Fibroblast of lung (primary cell): ENCODE results near the gene KIRREL3. TPM values are rescaled to one million over a fixed set of nuclear protein-coding genes. Genes with fewer than 3 reads are reported as not detected.

Source experiments
- DNase-seq, 2 donors: peaks; one replicate each; pipeline versions ENCODE4 v3.0.0 to v3.0.0-alpha.2; 2010; ENCODE audit warnings: low read depth in 2 of 2
- H2AFZ ChIP-seq: 2 replicates; pipeline ENCODE4 v1.5.1; 2012; ENCODE audit warnings: low read length, control low read depth, inconsistent platforms
- H3K27ac ChIP-seq: 2 replicates; pipeline ENCODE4 v1.5.1; 2011; ENCODE audit warnings: low read length, control low read depth; ENCODE audit not compliant: insufficient read depth
- H3K27me3 ChIP-seq: 2 replicates; pipeline ENCODE4 v1.5.1; 2011; ENCODE audit warnings: mild to moderate bottlenecking, low read length; ENCODE audit not compliant: control insufficient read depth, insufficient read depth
- H3K36me3 ChIP-seq: 2 replicates; pipeline ENCODE4 v1.5.1; 2011; ENCODE audit warnings: low read length; ENCODE audit not compliant: control insufficient read depth, insufficient read depth
- H3K4me1 ChIP-seq: 2 replicates; pipeline ENCODE4 v1.5.1; 2011; ENCODE audit warnings: low read length; ENCODE audit not compliant: control insufficient read depth, insufficient read depth; ENCODE audit errors: extremely low read depth
- H3K4me2 ChIP-seq: 2 replicates; pipeline ENCODE4 v1.5.1; 2011; ENCODE audit warnings: low read length, control low read depth; ENCODE audit not compliant: insufficient read depth; ENCODE audit errors: extremely low read depth
- H3K4me3 ChIP-seq, 4 experiments: fragments of 200-600 bp in 1 of 4; sonication (generic) in 1 of 4; replicated peaks in 1 of 4; 2 replicates each; pipeline ENCODE4 v1.5.1; 2011 to 2016; ENCODE audit warnings: low read length in 4 of 4, low read depth in 3 of 4, mild to moderate bottlenecking in 3 of 4, control low read depth in 2 of 4, inconsistent platforms in 1 of 4, mixed read lengths in 1 of 4; ENCODE audit not compliant: insufficient read depth in 1 of 4; ENCODE audit errors: control extremely low read depth in 1 of 4
- H3K79me2 ChIP-seq: 2 replicates; pipeline ENCODE4 v1.5.1; 2012; ENCODE audit warnings: mild to moderate bottlenecking, low read length, inconsistent platforms; ENCODE audit not compliant: control insufficient read depth, insufficient read depth
- H3K9ac ChIP-seq: 2 replicates; pipeline ENCODE4 v1.5.1; 2011; ENCODE audit warnings: mild to moderate bottlenecking, low read length, control low read depth; ENCODE audit not compliant: insufficient read depth
- H3K9me3 ChIP-seq: 2 replicates; pipeline ENCODE4 v1.5.1; 2012; ENCODE audit warnings: low read depth, low read length; ENCODE audit not compliant: control insufficient read depth, insufficient read depth
- H4K20me1 ChIP-seq: 2 replicates; pipeline ENCODE4 v1.5.1; 2011; ENCODE audit warnings: low read length; ENCODE audit not compliant: control insufficient read depth, insufficient read depth; ENCODE audit errors: extremely low read depth
- EZH2 ChIP-seq: IDR thresholded peaks from 2 replicates; pipeline ENCODE4 v1.5.1; 2012; ENCODE audit warnings: low read length, control low read depth, mild to moderate bottlenecking; ENCODE audit errors: missing control alignments
- polyA plus RNA-seq, 2 donors: library from polyadenylated mRNA; depleted of rRNA in 1 of 2; stranded (reverse) in 1 of 2; unstranded in 1 of 2; fragments of >200 nt; gene quantifications; 2 replicates each; pipeline ENCODE4 v1.2.1, GENCODE V29; 2011 to 2012; ENCODE audit warnings: missing spikeins in 1 of 2
- total RNA-seq: library from RNA; depleted of rRNA; stranded (reverse); fragments of >200 nt; gene quantifications from 2 replicates; pipeline ENCODE4 v1.2.1, GENCODE V29; 2014
- TF ChIP-seq, protein P1 (sequence below), 2 donors: IDR thresholded peaks in 1 of 2; conservative IDR thresholded peaks in 1 of 2; 1 replicate in 1 of 2; 2 replicates in 1 of 2; pipeline ENCODE4 v1.5.1; 2011 to 2012; ENCODE audit warnings: low read length in 2 of 2, control low read depth in 1 of 2, inconsistent platforms in 1 of 2, low read depth in 1 of 2, mild to moderate bottlenecking in 1 of 2

KIRREL3 gene
- total and polyA plus RNA-seq, 2 donors (not counting 1 experiment from before 2014, with no cell fraction given): 2.8 to 6.1 TPM

DNA sequence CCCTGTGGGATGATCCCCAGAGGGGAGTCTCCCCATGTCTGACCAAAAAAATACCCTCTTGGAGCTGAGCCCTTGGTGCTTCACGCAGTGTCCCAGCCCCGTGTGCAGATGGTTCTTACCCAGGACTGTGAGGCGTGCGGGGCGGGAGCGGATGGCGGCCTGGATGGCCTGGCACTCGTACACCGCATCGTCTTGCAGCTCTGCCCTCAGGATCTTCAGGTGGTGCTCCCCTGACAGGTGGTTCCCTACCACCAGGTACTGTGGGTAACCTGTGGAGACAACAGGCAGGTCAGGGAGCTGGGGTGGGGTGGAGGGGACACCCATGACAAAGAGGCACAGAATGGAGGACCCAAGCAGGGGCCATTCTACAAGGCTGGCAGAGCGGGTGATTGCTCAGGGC, 479.4 kb downstream of the KIRREL3 start:
- no peaks in the 10 kb centered on the region for H3K4me1 ChIP-seq
- H3K27ac ChIP-seq: no peak overlapping the region
- H3K9ac ChIP-seq: no peak overlapping the region
- no peak overlapping the region for H3K4me2 ChIP-seq
- H3K9me3 ChIP-seq: no peaks in the 10 kb centered on the region
- no peaks in the 10 kb centered on the region for H3K27me3 ChIP-seq
- no peaks in the 10 kb centered on the region for H3K79me2 ChIP-seq
- no peak overlapping the region for H2AFZ ChIP-seq
- H3K36me3 ChIP-seq: no peaks in the 10 kb centered on the region
- H3K4me3 ChIP-seq: no peak overlapping the region
- TF ChIP-seq, protein P1, sequence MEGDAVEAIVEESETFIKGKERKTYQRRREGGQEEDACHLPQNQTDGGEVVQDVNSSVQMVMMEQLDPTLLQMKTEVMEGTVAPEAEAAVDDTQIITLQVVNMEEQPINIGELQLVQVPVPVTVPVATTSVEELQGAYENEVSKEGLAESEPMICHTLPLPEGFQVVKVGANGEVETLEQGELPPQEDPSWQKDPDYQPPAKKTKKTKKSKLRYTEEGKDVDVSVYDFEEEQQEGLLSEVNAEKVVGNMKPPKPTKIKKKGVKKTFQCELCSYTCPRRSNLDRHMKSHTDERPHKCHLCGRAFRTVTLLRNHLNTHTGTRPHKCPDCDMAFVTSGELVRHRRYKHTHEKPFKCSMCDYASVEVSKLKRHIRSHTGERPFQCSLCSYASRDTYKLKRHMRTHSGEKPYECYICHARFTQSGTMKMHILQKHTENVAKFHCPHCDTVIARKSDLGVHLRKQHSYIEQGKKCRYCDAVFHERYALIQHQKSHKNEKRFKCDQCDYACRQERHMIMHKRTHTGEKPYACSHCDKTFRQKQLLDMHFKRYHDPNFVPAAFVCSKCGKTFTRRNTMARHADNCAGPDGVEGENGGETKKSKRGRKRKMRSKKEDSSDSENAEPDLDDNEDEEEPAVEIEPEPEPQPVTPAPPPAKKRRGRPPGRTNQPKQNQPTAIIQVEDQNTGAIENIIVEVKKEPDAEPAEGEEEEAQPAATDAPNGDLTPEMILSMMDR (conservative IDR thresholded peaks at IDR 0.05 in 1 of 2, IDR thresholded peaks at IDR 0.05 in 1 of 2; ENCODE audit: low read depth in 1 of 2, low read length in 2 of 2): no peak
- no peak for TF ChIP-seq EZH2
- no peak for DNase-seq
- H4K20me1 ChIP-seq: no peaks in the 10 kb centered on the region

DNA sequence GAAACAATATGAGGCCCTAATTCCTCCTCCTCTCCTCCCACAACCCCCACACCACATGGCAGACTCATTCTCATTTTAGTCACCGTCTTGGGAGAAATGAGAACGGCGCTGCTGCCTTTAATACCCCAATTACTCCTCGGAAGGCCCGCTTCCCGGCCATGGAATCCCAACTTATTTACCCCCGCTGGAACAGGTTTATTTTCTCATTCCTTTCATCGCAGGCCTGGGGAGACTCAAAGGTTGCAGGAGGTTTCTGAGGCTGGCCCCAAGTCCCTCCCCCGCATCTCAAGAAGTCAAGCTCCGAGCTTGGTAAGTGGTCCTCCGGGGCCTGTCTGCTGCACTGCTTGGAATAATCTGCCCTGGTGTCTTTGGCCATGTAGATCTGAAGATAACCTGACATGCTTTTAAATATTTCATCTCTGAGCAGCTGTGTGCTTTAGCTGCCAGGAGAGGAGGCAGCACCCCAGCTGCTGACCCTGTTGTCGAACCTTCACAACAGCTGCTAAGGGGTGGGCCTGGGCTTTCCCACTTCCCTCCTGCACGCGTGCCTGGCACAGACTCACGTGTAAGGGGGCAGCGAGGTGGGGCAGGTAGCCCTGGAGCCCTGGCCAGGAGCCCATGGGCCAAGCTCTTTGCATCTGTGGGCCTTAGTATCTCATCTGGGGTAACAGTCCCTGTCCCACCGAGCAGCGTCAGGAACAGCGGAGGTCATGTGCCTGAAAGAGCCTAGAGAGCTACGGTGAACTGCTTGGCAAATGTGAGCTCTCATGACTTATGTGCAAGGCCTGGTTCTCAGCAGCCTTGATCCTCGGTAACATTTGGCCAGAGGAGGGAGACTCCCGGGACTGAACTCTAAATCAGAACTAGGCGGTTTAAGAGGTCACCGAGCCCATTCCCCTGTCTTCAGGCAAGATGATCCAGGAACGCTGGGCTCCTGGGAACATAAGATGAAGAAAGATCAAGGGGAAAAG, 480.5 kb downstream of the KIRREL3 start:
- no peaks in the 10 kb centered on the region for H3K27me3 ChIP-seq
- no peak overlapping the region for H3K4me2 ChIP-seq
- H3K9ac ChIP-seq: no peak overlapping the region
- no peak overlapping the region for H3K4me3 ChIP-seq
- no peaks in the 10 kb centered on the region for H3K4me1 ChIP-seq
- no peak overlapping the region for H3K27ac ChIP-seq
- H3K9me3 ChIP-seq: no peaks in the 10 kb centered on the region
- no peaks in the 10 kb centered on the region for H4K20me1 ChIP-seq
- H2AFZ ChIP-seq: no peak overlapping the region
- no peak for DNase-seq
- no peaks in the 10 kb centered on the region for H3K79me2 ChIP-seq
- H3K36me3 ChIP-seq: no peaks in the 10 kb centered on the region
- no peak for TF ChIP-seq EZH2
- TF ChIP-seq, protein P1 (conservative IDR thresholded peaks at IDR 0.05 in 1 of 2, IDR thresholded peaks at IDR 0.05 in 1 of 2; ENCODE audit: low read depth in 1 of 2, low read length in 2 of 2): no peak

DNA sequence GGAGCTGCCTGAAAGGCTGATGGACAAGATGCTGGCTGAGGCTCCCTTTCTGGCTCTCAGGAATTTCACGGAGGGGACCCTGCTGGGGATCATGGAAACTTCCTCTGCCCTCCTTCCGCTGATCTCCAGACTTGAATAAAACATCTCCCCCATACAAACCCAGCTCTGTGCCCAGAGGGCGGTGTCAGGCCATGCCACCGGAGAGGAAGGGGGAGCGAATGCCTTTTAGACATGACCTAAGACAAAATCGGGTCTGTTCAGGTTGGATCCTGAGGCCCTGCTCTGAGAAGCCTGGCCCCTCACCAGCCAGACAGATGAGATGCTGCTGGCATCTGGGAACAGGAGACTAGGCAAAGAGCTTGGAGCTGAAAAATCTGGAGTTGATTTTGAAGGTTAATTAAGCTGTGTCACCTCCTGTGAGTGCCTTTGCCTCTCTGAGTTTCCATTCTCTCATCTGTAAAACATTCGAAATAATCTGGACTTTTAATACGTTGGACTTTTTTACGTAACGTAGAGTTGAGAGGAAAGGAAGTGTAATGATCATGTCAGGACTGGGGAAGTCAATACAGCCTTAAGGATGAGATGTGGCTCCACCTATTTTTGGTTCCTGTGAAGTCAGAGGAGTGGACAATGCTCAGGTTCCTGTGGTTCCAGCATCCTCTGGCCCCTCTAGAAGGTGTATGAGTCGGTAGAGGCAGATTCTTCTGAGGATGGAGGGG, 481.4 kb downstream of the KIRREL3 start:
- no peaks in the 10 kb centered on the region for H3K79me2 ChIP-seq
- H3K27me3 ChIP-seq: no peaks in the 10 kb centered on the region
- no peak for TF ChIP-seq EZH2
- TF ChIP-seq, protein P1 (conservative IDR thresholded peaks at IDR 0.05 in 1 of 2, IDR thresholded peaks at IDR 0.05 in 1 of 2; ENCODE audit: low read depth in 1 of 2, low read length in 2 of 2): no peak
- no peak overlapping the region for H3K4me2 ChIP-seq
- no peaks in the 10 kb centered on the region for H3K4me1 ChIP-seq
- H2AFZ ChIP-seq: no peak overlapping the region
- no peaks in the 10 kb centered on the region for H3K36me3 ChIP-seq
- no peak for DNase-seq
- no peak overlapping the region for H3K9ac ChIP-seq
- no peaks in the 10 kb centered on the region for H3K9me3 ChIP-seq
- no peak overlapping the region for H3K27ac ChIP-seq
- H4K20me1 ChIP-seq: no peaks in the 10 kb centered on the region
- H3K4me3 ChIP-seq: no peak overlapping the region
